ENCODE results near the gene MEF2A.
A peak's percentile ranks its signal among the peaks of the same experiment; 100 is the strongest.

MEF2A gene

GRCh38 chr15:99703603-99704443 is 138.0 kb downstream of the MEF2A start (continued):
- no peak for TF ChIP-seq ZNF704 (tag by site-specific recombination; IDR thresholded peaks at IDR 0.05)
- 0 out of 2 replicates have a peak, but pooled peaks have one; percentile 7 for TF ChIP-seq ZNF626 (tag by site-specific recombination; IDR thresholded peaks at IDR 0.05)
- no peak for TF ChIP-seq ZNF645 (tag by site-specific recombination; IDR thresholded peaks at IDR 0.05)
- peak; percentile 59; the same call in 1 of the 2 replicates for TF ChIP-seq SP7 (tag by site-specific recombination; IDR thresholded peaks at IDR 0.05)
- TF ChIP-seq EGR2 (tag by site-specific recombination; IDR thresholded peaks at IDR 0.05; ENCODE audit: low read depth) = no peak
- TF ChIP-seq ZNF114 (tag by site-specific recombination; IDR thresholded peaks at IDR 0.05) = no peak
- TF ChIP-seq ZNF558 (tag by site-specific recombination; IDR thresholded peaks at IDR 0.05) = peak; percentile 78; the same call in 1 of the 2 replicates
- TF ChIP-seq ZNF324 (tag by site-specific recombination; IDR thresholded peaks at IDR 0.05) = peak; percentile 64; the same call in 1 of the 2 replicates
- TF ChIP-seq ZBTB17 (tag by site-specific recombination; IDR thresholded peaks at IDR 0.05) = no peak; the same call in none of the 2 replicates
- no peak for TF ChIP-seq BCL6B (tag by site-specific recombination; IDR thresholded peaks at IDR 0.05)
- no peak for TF ChIP-seq ZBTB6 (tag by site-specific recombination; IDR thresholded peaks at IDR 0.05)
- no peak for TF ChIP-seq ZNF596 (tag by site-specific recombination; IDR thresholded peaks at IDR 0.05)
- TF ChIP-seq ZBTB7A (tag by site-specific recombination; IDR thresholded peaks at IDR 0.05; ENCODE audit: low read depth) = no peak
- no peak for TF ChIP-seq ZNF350 (tag by site-specific recombination; IDR thresholded peaks at IDR 0.05)
- no peak for TF ChIP-seq ZNF433 (tag by site-specific recombination; IDR thresholded peaks at IDR 0.05; ENCODE audit: low read depth)
- TF ChIP-seq ZNF248 (tag by site-specific recombination; IDR thresholded peaks at IDR 0.05) = no peak
- 0 out of 2 replicates have a peak, but pooled peaks have one; percentile 22 for TF ChIP-seq ZNF843 (tag by site-specific recombination; IDR thresholded peaks at IDR 0.05)
- 0 out of 2 replicates have a peak, but pooled peaks have one; percentile 27 for TF ChIP-seq ZXDB (tag by site-specific recombination; IDR thresholded peaks at IDR 0.05)
- peak; percentile 71 for TF ChIP-seq ZEB2 (tag by site-specific recombination; IDR thresholded peaks at IDR 0.05)
- TF ChIP-seq MEIS1 (CRISPR knock-in tag; IDR thresholded peaks at IDR 0.05; ENCODE audit: borderline replicate concordance) = no peak
- peak; percentile 18; the same call in 1 of the 2 replicates for TF ChIP-seq ZNF654 (tag by site-specific recombination; IDR thresholded peaks at IDR 0.05; ENCODE audit: low read depth)
- no peak for TF ChIP-seq ZNF157 (tag by site-specific recombination; IDR thresholded peaks at IDR 0.05)
- TF ChIP-seq ZNF169 (tag by site-specific recombination; IDR thresholded peaks at IDR 0.05) = no peak
- no peak for TF ChIP-seq ZNF48 (tag by site-specific recombination; IDR thresholded peaks at IDR 0.05)
- TF ChIP-seq ZNF140 (tag by site-specific recombination; IDR thresholded peaks at IDR 0.05) = no peak
- TF ChIP-seq ZNF639 (tag by site-specific recombination; IDR thresholded peaks at IDR 0.05) = 0 out of 2 replicates have a peak, but pooled peaks have one; percentile 60
- peak; percentile 79 for TF ChIP-seq ZNF184 (tag by site-specific recombination; IDR thresholded peaks at IDR 0.05)
- TF ChIP-seq ZBTB44 (tag by site-specific recombination; IDR thresholded peaks at IDR 0.05) = peak; percentile 59; the same call in 1 of the 2 replicates
- peak; percentile 83 for TF ChIP-seq IKZF3 (tag by site-specific recombination; IDR thresholded peaks at IDR 0.05)
- peak; percentile 71 for TF ChIP-seq FEZF1 (tag by site-specific recombination; IDR thresholded peaks at IDR 0.05)
- TF ChIP-seq ZBTB21 (tag by site-specific recombination; IDR thresholded peaks at IDR 0.05) = peak; percentile 62
- peak; percentile 11; the same call in 1 of the 2 replicates for TF ChIP-seq GLIS1 (tag by site-specific recombination; IDR thresholded peaks at IDR 0.05)
- 0 out of 2 replicates have a peak, but pooled peaks have one; percentile 36 for TF ChIP-seq ZNF394 (tag by site-specific recombination; IDR thresholded peaks at IDR 0.05; ENCODE audit: borderline replicate concordance)

Measured in HEK293 (cell line).